Measurements from ENCODE around the gene RALA.
"Not testable (repeated sequence)": the region's sequence is repeated elsewhere in the genome, so short reads cannot be mapped to it uniquely, and the experiment has no call there.

Gene RALA

DNA sequence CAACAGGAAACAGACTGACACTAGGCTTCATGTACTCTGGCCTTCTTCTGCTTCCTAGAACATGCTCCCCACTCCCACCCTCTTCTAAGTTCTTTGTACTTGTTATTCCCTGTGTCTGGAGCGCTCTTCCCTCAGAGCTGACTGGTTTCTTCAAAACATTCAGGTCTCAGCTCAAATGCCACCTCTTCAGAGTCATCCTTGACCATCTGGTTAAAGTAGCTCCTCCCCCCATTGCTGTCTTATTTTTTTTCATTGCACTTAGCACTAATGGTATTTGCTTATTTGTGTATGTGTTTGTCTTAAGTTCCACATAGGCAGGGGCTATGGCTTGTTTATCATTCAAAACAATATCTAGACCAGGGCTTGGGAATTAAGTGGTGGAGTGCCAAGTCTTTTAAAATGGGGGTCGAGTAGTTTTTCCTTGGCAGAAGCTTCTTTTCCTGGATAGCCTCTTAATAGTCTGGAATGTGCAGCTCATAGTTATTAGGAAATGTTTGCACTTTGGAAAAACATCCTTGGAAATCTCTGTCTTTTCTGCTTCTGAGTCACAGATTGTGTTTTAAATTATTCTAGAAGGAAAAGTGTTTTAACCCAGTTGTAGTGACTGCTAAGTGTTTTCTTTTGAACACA is 60.0 kb downstream of the RALA start:
- no peak for DNase-seq (ENCODE audit: low read depth in 2 of 2)

DNA sequence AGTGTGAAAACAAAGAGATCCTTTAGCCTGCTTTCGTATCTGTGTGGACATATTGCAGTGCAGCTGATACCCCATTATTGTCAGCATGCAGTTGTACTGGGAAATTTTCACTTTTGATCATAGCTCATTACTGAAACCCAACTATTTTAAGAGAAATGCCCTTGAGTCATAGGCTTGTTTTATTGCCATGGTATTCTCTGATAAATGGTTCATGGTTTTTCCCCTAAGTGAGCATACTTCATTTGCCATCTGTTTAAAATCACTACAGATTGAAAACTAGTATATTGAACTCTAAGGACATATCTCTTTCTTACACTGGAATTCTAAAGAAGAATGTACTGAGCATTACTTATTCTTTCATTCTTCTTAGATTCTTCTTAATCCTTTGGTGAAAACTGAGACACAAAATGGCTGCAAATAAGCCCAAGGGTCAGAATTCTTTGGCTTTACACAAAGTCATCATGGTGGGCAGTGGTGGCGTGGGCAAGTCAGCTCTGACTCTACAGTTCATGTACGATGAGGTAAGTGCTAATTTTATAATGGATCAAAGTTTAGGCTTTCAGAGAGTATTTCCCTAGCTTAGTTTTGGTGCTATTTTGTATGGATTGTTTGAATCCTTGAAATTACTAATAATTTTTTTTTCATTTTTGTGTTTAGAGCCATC is 63.0 kb downstream of the RALA start:
- no peak for DNase-seq (ENCODE audit: low read depth in 2 of 2)

DNA sequence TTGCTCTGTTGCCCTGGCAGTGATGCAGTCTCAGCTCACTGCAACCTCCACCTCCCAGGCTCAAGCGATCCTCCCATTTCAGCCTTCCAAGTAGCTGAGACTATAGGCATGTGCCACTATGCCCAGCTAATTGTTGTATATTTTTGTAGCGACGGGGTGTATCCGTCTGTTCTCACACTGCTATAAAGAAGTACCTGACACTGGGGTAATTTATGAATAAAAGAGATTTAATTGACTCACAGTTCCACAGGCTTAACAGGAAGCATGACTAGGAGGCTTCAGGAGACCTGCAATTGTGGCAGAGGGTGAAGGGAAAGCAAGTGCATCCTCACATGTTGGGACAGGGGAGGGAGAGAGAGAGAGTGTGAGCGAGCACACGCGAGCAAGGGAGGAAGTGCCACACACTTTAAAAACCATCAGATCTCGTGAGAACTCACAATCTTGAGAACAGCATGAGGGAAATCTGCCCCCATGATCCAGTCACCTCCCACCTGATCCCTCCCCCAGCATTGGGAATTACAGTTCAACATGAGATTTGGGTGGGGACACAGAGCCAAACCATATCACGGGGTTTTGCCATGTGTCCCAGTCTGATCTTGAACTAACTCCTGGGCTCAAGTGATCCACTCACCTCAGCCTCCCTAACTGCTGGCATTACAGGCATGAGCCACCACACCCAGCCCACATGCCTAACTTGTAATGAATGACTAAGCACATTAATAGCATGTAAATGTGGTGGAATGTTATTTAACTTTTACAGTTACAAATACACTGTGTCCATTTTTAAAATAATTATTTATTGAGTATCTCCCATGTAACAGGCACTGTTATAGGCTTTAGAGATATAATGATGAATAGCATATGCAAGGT is 65.5 kb downstream of the RALA start:
- DNase-seq (ENCODE audit: low read depth in 2 of 2), result no peak

DNA sequence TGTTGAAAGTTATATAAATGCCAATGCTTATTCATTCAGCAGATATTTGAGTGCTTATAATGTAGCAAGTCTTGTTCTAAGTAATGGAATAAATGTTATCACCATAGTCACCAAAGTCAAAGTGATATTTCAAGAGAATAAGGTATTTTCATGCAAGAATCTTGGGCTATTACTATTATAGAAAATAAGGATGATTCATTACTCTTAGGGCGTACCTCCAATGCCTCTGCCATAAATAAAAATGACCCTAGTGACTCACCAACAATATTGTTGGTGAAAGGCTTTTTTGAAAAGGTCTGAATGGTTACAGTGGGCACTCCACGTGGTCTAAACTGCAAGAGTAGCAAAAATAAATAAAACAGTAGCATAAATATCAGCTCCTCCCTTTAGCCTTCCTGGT is 68.4 kb downstream of the RALA start:
- no peak for DNase-seq (ENCODE audit: low read depth in 2 of 2)

DNA sequence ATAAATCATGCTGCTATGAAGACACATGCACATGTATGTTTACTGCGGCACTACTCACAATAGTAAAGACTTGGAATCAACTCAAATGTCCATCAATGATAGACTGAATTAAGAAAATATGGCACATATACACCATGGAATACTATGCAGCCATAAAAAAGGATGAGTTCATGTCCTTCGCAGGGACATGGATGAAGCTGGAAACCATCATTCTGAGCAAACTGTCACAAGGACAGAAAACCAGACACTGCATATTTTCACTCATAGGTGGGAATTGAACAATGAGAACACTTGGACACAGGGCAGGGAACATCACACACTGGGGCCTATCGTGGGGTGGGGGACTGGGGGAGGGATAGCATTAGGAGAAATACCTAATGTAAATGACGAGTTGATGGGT is 69.7 kb downstream of the RALA start:
- not testable (repeated sequence) for DNase-seq (ENCODE audit: low read depth in 2 of 2)

DNA sequence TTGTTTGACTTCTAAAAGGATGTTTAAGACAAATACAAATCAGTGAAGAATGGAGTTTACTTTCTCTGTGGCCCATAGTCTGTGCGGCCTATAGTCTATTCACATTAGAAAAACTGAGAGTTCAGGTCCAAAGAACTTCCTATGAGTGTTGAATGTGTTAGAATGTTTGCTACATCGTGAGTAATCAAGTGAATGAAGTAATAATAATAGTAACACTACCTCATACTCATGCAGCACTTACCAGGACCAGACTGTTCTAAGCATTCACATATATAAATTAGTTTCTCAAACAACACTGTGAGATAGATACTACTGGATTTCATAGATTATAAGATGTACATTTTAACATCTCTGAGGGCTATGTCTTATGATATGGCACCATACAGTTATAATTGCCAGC is 70.4 kb downstream of the RALA start:
- no peak for DNase-seq (ENCODE audit: low read depth in 2 of 2)

DNA sequence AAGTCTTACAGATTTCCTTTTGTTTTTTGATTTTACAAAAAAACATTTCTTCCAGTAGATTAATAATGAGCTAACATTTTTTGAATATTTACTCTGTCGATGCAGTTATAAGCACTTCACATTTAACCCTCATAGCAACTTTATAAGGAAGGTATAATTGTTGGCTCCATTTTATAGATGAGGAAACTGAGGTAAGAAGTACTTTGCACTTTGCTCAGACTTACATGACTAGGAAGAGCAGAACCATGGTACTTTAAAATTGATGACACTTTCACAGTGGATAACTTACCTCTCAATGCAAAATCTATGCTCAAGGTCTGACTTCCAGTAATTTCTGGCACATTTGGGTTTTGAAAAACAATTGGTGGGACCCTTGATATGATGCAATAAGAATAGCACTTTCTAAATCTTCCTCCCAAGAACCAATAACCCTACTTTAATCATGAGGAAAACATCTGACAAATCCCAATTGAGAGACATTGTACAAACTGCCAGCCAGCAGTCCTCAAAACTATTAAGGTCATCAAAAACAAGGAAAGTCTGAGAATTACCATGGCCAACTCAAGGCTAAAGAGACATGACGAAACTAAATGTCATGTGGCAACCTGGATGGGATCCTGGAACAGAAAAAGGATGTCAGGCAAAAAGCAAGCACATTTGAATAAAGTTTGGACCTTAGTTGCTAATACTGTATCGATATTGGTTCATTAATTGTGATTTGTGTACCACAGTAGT is 72.6 kb downstream of the RALA start:
- no peak for DNase-seq (ENCODE audit: low read depth in 2 of 2)

DNA sequence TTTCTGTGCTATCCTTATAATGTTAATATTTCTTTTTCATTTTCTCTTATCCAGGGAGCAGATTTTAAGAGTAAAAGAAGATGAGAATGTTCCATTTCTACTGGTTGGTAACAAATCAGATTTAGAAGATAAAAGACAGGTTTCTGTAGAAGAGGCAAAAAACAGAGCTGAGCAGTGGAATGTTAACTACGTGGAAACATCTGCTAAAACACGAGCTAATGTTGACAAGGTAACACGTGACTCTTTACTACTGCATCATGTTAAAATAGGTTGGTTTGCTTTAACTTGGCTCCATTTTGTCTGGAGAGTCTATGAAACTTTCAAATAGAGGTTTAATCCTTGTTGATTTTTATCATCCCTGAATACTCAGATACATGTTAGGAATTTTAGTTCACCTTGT is 73.3 kb downstream of the RALA start:
- no peak for DNase-seq (ENCODE audit: low read depth in 2 of 2)

DNA sequence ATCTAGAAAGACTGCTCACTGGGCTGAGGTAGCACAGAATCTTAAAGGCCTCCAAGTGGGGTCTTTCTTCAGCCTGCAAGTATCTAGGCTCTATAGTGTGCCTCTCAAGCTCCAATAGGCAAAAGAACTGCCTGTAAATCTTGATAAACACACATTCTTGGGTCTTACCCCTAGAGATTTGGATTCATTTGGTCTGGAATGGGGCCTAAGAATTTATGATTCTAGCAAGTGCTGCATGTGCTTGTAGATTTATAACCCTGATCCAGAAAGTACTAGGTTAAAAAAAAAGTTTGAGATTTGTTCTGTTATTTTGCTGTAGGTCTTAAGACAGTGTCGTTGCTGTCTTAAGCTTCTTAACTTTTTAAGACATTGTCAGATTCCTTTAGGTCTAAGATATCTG is 74.1 kb downstream of the RALA start:
- no peak for DNase-seq (ENCODE audit: low read depth in 2 of 2)

DNA sequence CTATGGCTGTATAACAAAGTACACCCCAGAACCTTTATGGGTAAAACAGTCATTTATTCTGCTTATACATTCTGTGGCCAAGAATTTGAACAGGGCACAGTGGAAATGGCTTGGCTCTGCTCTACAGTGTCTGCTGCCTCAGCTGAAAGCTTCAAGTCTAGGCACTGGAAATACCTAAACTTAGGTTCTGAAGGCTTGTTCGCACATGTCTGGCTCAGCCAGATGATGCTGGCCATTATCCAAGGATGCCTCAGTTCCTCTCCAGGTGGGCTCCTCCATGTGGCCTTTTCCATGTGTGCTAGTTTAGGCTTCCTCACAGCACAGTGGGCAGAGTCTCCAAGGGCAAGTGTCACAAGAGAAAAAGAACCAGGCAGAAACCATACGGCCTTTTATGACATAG is 76.8 kb downstream of the RALA start:
- no peak for DNase-seq (ENCODE audit: low read depth in 2 of 2)

DNA sequence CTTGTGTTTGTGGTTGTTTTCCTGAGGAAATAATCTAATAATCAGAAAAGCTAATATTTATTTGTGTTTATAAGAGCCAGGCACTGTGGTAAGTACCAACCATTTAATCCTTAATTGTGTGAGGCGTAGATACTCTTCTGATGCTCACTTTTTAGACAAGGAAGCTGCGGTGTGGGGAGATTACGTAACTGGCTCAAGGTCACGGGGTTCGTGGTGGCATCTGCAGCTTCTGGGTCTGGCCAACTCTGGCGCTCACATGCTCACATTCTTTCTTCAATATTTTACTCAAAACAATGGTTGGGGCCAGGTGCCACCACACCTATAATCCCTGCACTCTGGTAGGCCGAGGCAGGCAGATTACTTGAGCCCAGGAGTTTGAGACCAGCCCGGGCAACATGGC is 77.6 kb downstream of the RALA start:
- DNase-seq (ENCODE audit: low read depth in 2 of 2), result no peak

DNA sequence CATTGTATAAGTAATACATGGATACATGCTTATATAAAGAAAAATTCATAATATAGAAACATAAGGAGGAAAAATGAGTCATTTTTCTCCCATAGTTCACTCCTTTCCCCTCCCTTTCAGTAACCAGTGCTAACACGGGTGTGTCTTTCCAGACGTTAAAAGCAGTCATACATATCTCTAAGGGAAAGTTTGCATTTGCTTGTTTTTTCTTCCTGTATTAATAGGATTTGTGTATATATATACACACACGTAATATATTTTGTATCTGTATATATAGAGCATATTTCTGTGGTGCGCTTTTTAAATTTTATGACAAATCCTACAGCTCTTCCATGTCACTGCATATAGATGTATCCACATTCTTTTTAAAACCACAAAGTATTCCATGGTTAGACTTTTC is 78.8 kb downstream of the RALA start:
- DNase-seq (ENCODE audit: low read depth in 2 of 2), result no peak

DNA sequence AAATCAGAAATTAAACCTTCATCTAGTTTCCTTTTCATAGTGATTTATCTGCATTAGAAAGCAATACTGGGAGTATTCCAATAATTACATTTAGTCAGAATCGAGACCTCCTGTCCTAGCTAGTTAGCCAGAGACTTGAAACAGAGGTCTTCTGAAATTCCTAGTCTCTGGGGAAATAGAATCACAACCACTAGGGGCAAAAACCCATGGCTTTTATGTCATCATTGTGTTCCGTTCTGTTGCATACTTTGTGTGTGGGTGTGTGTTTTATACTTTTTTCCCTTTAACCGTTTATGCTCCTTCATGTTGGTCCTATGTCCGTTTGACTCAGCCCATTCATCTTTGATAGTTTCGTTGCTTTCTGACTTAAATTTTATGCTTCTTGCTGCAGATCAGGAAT is 79.8 kb downstream of the RALA start:
- DNase-seq (ENCODE audit: low read depth in 2 of 2), result no peak

DNA sequence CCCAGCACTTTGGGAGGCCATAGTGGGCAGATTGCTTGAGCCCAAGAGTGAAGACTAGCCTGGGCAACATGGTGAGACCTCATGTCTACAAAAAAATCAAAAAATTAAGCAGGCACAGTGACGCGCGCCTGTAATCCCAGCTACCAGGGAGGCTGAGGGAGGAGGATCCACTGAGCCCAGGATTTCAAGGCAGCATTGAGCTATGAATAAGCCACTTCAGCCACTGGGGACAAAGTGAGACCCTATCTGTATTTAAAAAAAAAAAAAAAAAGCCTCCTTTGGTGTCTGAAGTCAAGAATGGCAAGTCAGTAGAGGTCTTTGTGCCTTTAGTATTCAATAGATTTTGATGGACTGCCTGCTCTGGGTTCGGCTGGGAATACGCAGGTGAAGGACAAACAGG is 85.7 kb downstream of the RALA start:
- DNase-seq (ENCODE audit: low read depth in 2 of 2), result no peak

DNA sequence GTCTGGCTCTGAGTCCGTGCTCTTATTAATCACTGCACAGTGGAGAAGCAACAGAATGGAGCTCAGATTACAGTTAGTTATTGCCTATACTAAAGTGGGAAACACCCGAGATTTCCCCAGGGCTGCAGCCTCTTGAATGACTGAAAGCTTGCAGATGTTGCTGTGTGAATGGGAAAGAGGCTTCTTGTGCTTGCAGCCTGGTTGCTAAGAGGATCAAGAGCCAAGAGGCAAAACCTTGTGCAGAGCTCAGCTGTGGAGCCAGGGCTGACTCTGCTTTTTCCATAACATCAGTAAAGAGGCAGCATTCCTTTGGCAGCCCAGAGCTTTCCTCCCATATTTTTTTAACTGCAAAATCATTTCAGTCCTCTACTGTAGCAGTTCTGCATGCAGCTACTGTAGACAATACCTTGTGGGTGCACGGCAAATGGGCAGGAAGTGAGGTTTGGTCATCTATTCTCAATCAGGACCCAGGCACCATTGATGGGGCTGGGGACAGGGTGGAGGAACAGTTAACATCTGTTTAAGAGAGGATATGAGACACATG is 86.5 kb downstream of the RALA start:
- DNase-seq (ENCODE audit: low read depth in 2 of 2), result no peak

DNA sequence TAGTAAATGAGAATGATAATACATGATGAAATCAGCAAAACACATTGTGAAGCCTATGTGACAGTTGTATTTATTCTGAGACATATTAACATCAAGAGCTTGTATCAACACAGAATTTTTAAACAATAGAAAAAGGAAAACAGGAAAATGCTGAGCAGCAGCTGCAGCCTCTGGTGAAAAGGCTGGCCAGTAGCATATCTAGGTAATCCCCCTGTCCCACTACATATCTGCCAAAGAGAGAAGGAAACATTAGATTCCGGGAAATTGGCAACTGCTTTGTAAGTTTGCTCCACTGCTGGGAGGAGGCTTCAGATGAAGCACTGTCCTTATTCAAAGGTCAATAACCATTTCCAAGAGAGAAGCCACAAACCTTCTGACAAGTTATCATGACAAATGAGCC is 89.4 kb downstream of the RALA start:
- DNase-seq (ENCODE audit: low read depth in 2 of 2), result no peak

DNA sequence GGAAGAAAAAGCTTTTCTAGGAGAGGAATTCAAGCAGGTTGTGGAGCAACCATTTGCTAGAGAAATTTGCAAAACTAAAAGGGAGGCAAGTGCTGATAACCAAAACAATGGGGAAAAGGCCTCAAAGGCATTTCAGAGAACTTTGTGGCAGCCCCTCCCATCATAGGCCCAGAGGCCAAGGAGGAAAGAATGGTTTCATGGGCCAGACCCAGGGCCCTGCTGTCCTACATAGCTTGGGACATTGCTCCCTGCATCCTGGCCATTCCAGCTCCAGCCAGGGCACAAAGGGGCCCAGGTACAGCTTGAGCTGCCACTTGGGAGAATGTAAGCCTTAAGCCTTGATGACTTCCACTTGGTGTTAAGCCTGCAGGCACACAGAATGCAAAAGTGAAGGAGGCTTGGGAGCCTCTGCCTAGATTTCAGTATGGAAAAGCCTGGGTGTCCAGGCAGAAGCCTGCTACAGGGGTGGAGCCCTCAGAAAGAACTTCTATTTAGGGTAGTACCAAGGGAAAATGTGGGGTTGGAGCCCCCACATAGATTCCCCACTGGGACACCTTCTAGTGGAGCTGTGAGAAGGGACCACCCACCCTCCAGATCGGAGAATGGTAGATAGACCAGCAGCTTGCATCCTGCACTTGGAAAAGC is 91.2 kb downstream of the RALA start:
- no peak for DNase-seq (ENCODE audit: low read depth in 2 of 2)

DNA sequence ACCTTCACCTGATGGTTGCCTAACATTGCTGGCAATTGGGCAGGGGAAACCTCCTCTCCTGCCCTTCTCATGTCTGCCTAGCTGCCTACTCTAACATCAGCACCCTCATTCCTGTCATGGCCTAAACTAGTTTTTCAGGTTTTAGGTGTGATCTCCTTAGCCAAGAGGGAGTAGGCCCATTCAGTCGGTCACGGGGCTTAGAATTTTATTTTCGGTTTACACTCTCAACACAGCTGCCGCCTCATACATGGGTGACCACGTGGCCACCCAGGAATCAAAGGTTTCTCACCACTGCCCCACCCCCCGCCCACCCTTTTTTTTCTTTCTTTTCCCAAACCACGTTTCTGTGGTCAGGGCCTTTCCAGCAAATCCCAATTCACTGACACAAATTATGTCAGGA is 97.2 kb downstream of the RALA start:
- no peak for DNase-seq (ENCODE audit: low read depth in 2 of 2)

DNA sequence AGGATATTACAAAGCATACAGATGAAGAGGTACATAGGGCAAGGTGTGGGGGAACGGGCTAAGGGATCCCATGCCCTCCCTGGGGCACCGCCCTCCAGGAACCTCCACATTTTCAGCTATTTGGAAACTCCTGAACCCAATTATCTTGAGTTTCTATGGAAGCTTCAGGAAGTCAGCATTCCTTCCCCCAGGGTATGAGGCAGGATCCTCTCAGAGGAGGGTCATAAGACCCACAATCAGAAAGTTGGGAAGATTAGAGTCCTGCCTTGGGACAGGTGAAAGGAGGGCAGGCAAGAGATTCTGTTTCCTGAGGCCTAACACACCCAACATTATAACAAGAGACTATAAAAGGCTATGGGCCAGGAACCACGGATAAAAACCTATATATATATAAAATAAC is 98.0 kb downstream of the RALA start:
- no peak for DNase-seq (ENCODE audit: low read depth in 2 of 2)

DNA sequence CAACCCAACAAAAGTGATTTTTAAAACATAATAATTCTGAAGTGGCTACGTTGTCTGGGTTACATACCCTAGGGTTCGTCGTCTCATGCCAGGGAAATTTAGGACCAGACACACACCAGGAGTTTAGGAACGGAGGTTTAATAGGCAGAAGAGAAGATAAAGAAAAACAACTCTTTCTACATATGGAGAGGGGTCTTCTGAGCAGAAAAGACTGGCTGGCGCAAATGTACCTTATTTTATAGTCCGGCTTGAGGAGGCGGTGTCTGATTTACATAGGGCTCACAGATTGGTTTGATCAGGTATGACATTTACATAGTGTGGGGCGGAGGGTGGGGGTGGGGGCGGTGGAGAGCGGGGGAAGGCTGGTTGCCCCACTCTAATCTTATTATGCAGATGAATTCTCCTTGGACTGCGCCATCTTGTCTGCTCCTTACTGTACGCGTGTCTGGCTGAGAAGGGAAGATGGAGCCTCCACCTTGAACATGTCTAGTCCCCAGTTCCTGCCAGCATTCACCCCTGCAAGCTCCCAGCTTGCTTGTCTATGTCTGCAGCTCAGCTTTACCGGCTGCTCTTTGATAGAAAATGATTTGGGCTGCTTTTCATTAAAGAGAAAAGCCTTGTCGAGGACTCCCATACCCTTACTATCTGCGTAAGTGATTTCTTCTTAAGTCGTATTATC is 98.7 kb downstream of the RALA start:
- DNase-seq (ENCODE audit: low read depth in 2 of 2), result no peak

Measured in activated CD8-positive, alpha-beta memory T cell treated with anti-CD3 and anti-CD28 coated beads for 4 hours (primary cell).